ENCODE results near the gene NBPF3. TPM values are rescaled to one million over a fixed set of nuclear protein-coding genes. Genes with fewer than 3 reads are reported as not detected.

NBPF3 gene
- total RNA-seq, 4 donors from 2014 or later = 3.8 to 10.7 (median 6.6) TPM

- Histone ChIP-seq H3K27me3 (peaks cover 4 to 97% (median 11%) of the 10 kb centered on the region in 4 donors), H3K4me1 (peaks cover 8 to 15% (median 11%) of the 10 kb centered on the region in 3 donors), H3K4me3 (peak within 1 kb of the TSS; percentile 3 to 58 (median 33)), H3K36me3 (no peaks in the 10 kb centered on the region), H3K27ac (no peak within 1 kb of the TSS), H3K9me3 (no peaks in the 10 kb centered on the region)
- 10 to 20% methylated on average over 1 to 9 of the region's 67 CpGs for WGBS, 2 donors
- intact Hi-C loops (cut with DNase I) = no loop called here
- TF ChIP-seq POLR2A (IDR thresholded peaks at IDR 0.05) = no peak
- TF ChIP-seq CTCF (IDR thresholded peaks at IDR 0.05) = no peak
- DNase-seq = no peak
Measured at GRCh38 chr1:21509351-21510112, 69.6 kb downstream of the NBPF3 start, which contains the start of gene ALPL. Gene ALPL (plus strand): TSS chr1:21509423. CDS start chr1:21554082, 44,659 bp downstream.

GRCh38 chr1:21510113-21510493 is 70.2 kb downstream of the NBPF3 start:
- H3K4me3 ChIP-seq = peak overlapping the region in 2 of 4 donors; percentile 30 to 36
- 41 to 61% methylated on average over 11 to 12 of the region's 12 CpGs for WGBS, 2 donors
- no peak overlapping the region for H3K27ac ChIP-seq
- H3K9me3 ChIP-seq = no peaks in the 10 kb centered on the region
- no peak for DNase-seq
- H3K27me3 ChIP-seq = peaks cover 4 to 98% (median 11%) of the 10 kb centered on the region in 4 donors
- intact Hi-C loops (cut with DNase I) = no loop called here
- TF ChIP-seq POLR2A (IDR thresholded peaks at IDR 0.05) = no peak
- TF ChIP-seq CTCF (IDR thresholded peaks at IDR 0.05) = no peak
- peaks cover 8 to 15% (median 11%) of the 10 kb centered on the region in 3 donors for H3K4me1 ChIP-seq
- H3K36me3 ChIP-seq = no peaks in the 10 kb centered on the region

GRCh38 chr1:21510885-21511578 is 71.1 kb downstream of the NBPF3 start:
- intact Hi-C loops (cut with DNase I) = no loop called here
- no peaks in the 10 kb centered on the region for H3K9me3 ChIP-seq
- no peak overlapping the region for H3K4me3 ChIP-seq
- 77 to 86% methylated on average over 5 to 9 of the region's 9 CpGs for WGBS, 2 donors
- no peak for DNase-seq
- no peaks in the 10 kb centered on the region for H3K36me3 ChIP-seq
- TF ChIP-seq POLR2A (IDR thresholded peaks at IDR 0.05) (no peak), CTCF (IDR thresholded peaks at IDR 0.05) (no peak)
- H3K27ac ChIP-seq = no peak overlapping the region
- H3K4me1 ChIP-seq = peaks cover 8 to 15% (median 11%) of the 10 kb centered on the region in 3 donors
- peaks cover 4 to 89% (median 11%) of the 10 kb centered on the region in 4 donors for H3K27me3 ChIP-seq

- WGBS, 2 donors = 52 to 63% methylated on average over 7 of the region's 11 CpGs
- Histone ChIP-seq H3K36me3 (no peaks in the 10 kb centered on the region), H3K27ac (no peak overlapping the region), H3K9me3 (no peaks in the 10 kb centered on the region), H3K4me3 (no peak overlapping the region), H3K4me1 (peaks cover 8 to 17% (median 11%) of the 10 kb centered on the region in 3 donors), H3K27me3 (peaks cover 4 to 81% (median 11%) of the 10 kb centered on the region in 4 donors)
- DNase-seq = no peak
- no peak for TF ChIP-seq CTCF (IDR thresholded peaks at IDR 0.05)
- no peak for TF ChIP-seq POLR2A (IDR thresholded peaks at IDR 0.05)
- intact Hi-C loops (cut with DNase I) = no loop called here
Measured at GRCh38 chr1:21511579-21512522, 71.9 kb downstream of the NBPF3 start.

All from esophagus squamous epithelium (tissue), 5 donors.